ENCODE measurements around the gene SUSD4.

Gene SUSD4

GRCh38 chr1:223188618-223189356, 175.2 kb downstream of the SUSD4 start:
- H3K4me1 Mint-ChIP-seq (ENCODE audit: low read depth) = peaks cover 53% of the 10 kb centered on the region
- no peaks in the 10 kb centered on the region for H3K27me3 Mint-ChIP-seq
- H3K9me3 Mint-ChIP-seq (ENCODE audit: low read depth) = peaks cover 5% of the 10 kb centered on the region
- peaks cover 2% of the 10 kb centered on the region for H3K36me3 Mint-ChIP-seq
- peak overlapping the region; percentile 74 for H3K27ac Mint-ChIP-seq
- H3K4me3 Mint-ChIP-seq = peak overlapping the region; percentile 6

- no peak overlapping the region for H3K4me3 Mint-ChIP-seq
- peaks cover 2% of the 10 kb centered on the region for H3K36me3 Mint-ChIP-seq
Observed at GRCh38 chr1:223186800-223187199, 177.2 kb downstream of the SUSD4 start.

GRCh38 chr1:223183268-223183862, 180.6 kb downstream of the SUSD4 start:
- H3K4me3 Mint-ChIP-seq = no peak overlapping the region
- peaks cover 4% of the 10 kb centered on the region for H3K9me3 Mint-ChIP-seq (ENCODE audit: low read depth)
- H3K4me1 Mint-ChIP-seq (ENCODE audit: low read depth) = peaks cover 50% of the 10 kb centered on the region
- no peak overlapping the region for H3K27ac Mint-ChIP-seq
- peaks cover 2% of the 10 kb centered on the region for H3K27me3 Mint-ChIP-seq
- H3K36me3 Mint-ChIP-seq = peaks cover 3% of the 10 kb centered on the region

More at GRCh38 chr1:223186800-223187199, 177.2 kb downstream of the SUSD4 start:
- H3K27ac Mint-ChIP-seq = peak overlapping the region; percentile 61
- peaks cover 60% of the 10 kb centered on the region for H3K4me1 Mint-ChIP-seq (ENCODE audit: low read depth)
- peaks cover 5% of the 10 kb centered on the region for H3K9me3 Mint-ChIP-seq (ENCODE audit: low read depth)
- H3K27me3 Mint-ChIP-seq = no peaks in the 10 kb centered on the region

GRCh38 chr1:223180731-223181321, 183.2 kb downstream of the SUSD4 start:
- H3K9me3 Mint-ChIP-seq (ENCODE audit: low read depth) = no peaks in the 10 kb centered on the region
- peaks cover 2% of the 10 kb centered on the region for H3K27me3 Mint-ChIP-seq
- peaks cover 46% of the 10 kb centered on the region for H3K4me1 Mint-ChIP-seq (ENCODE audit: low read depth)
- H3K27ac Mint-ChIP-seq = no peak overlapping the region
- peaks cover 3% of the 10 kb centered on the region for H3K36me3 Mint-ChIP-seq
- H3K4me3 Mint-ChIP-seq = no peak overlapping the region

- H3K4me1 Mint-ChIP-seq (ENCODE audit: low read depth) = peaks cover 42% of the 10 kb centered on the region
- peak overlapping the region; percentile 46 for H3K27ac Mint-ChIP-seq
- no peak overlapping the region for H3K4me3 Mint-ChIP-seq
Observed at GRCh38 chr1:223179786-223180185, 184.2 kb downstream of the SUSD4 start.

GRCh38 chr1:223179280-223179679, 184.7 kb downstream of the SUSD4 start:
- H3K27me3 Mint-ChIP-seq = peaks cover 2% of the 10 kb centered on the region
- peak overlapping the region; percentile 46 for H3K27ac Mint-ChIP-seq
- peaks cover 40% of the 10 kb centered on the region for H3K4me1 Mint-ChIP-seq (ENCODE audit: low read depth)
- peaks cover 3% of the 10 kb centered on the region for H3K36me3 Mint-ChIP-seq
- no peak overlapping the region for H3K4me3 Mint-ChIP-seq
- H3K9me3 Mint-ChIP-seq (ENCODE audit: low read depth) = no peaks in the 10 kb centered on the region

More at GRCh38 chr1:223179786-223180185, 184.2 kb downstream of the SUSD4 start:
- peaks cover 2% of the 10 kb centered on the region for H3K27me3 Mint-ChIP-seq
- peaks cover 3% of the 10 kb centered on the region for H3K36me3 Mint-ChIP-seq
- no peaks in the 10 kb centered on the region for H3K9me3 Mint-ChIP-seq (ENCODE audit: low read depth)

GRCh38 chr1:223177681-223178080, 186.3 kb downstream of the SUSD4 start:
- no peak overlapping the region for H3K4me3 Mint-ChIP-seq
- H3K27ac Mint-ChIP-seq = no peak overlapping the region
- H3K27me3 Mint-ChIP-seq = peaks cover 2% of the 10 kb centered on the region
- peaks cover 29% of the 10 kb centered on the region for H3K4me1 Mint-ChIP-seq (ENCODE audit: low read depth)
- no peaks in the 10 kb centered on the region for H3K9me3 Mint-ChIP-seq (ENCODE audit: low read depth)
- peaks cover 3% of the 10 kb centered on the region for H3K36me3 Mint-ChIP-seq

- peaks cover 3% of the 10 kb centered on the region for H3K36me3 Mint-ChIP-seq
- H3K4me3 Mint-ChIP-seq = no peak overlapping the region
- no peaks in the 10 kb centered on the region for H3K9me3 Mint-ChIP-seq (ENCODE audit: low read depth)
- no peak overlapping the region for H3K27ac Mint-ChIP-seq
- peaks cover 2% of the 10 kb centered on the region for H3K27me3 Mint-ChIP-seq
- H3K4me1 Mint-ChIP-seq (ENCODE audit: low read depth) = peaks cover 16% of the 10 kb centered on the region
Observed at GRCh38 chr1:223176437-223176836, 187.5 kb downstream of the SUSD4 start.

GRCh38 chr1:223175633-223176032, 188.3 kb downstream of the SUSD4 start:
- Mint-ChIP-seq H3K36me3 (peaks cover 3% of the 10 kb centered on the region), H3K27ac (no peak overlapping the region), H3K9me3 (ENCODE audit: low read depth) (no peaks in the 10 kb centered on the region), H3K4me1 (ENCODE audit: low read depth) (peaks cover 8% of the 10 kb centered on the region), H3K27me3 (peaks cover 2% of the 10 kb centered on the region), H3K4me3 (no peak overlapping the region)

- Mint-ChIP-seq H3K27me3 (peaks cover 2% of the 10 kb centered on the region), H3K4me3 (no peak overlapping the region), H3K4me1 (ENCODE audit: low read depth) (peaks cover 7% of the 10 kb centered on the region), H3K27ac (no peak overlapping the region), H3K9me3 (ENCODE audit: low read depth) (no peaks in the 10 kb centered on the region), H3K36me3 (no peaks in the 10 kb centered on the region)
Observed at GRCh38 chr1:223175032-223175431, 188.9 kb downstream of the SUSD4 start.
